ENCODE measurements around the gene TBCD.

The TBCD gene

DNA sequence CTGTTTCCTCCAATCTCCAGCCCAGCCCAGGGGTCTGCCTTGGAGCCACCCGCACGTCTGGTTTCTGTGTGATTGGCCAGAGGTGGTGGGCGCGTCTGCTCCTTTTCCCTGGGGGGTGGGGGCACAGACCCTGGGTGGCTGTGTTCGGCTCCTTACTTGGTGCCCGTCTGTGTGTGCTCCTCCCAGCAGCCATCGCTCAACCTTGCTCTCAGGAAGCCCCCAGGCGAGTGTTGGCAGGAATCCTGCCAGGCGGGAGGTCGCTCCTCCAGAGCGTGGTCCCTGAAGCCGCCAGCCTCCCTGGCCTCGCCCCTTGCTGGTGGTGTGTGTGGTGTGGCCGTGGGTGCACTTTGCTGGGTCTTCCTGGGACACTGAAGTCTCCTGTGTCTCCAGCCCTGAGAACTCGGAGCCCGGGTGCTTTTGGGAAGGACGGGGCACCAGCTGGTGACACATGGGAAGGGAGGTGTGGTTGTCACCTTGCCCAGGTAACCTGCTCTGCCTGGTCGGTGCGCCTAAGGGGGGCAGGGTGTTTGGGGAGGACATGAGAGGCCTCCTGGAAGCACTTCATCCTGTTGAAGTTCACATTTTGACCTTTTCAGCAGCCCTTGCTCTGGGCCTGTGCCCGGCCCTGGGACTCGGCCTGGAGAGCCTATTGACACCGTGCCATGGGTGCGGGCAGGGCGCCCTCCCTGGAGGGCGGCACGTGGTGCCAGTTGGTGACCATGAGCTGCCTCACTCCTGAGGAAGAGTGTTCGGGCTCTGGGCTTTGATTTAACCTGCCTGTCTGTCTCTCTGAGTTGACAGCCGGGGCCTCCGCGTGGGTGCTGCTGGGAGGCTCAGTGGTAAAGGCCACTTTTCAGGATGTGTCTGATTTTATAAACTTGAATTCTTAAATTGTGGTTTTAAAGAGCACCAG, 137.0 kb downstream of the TBCD start:
- no peak for DNase-seq (ENCODE audit: low read depth)

- no peak for DNase-seq (ENCODE audit: low read depth)
Observed at GRCh38 chr17:82889496-82890338, 137.9 kb downstream of the TBCD start.

GRCh38 chr17:82890339-82890730, 138.5 kb downstream of the TBCD start:
- no peak for DNase-seq (ENCODE audit: low read depth)

DNA sequence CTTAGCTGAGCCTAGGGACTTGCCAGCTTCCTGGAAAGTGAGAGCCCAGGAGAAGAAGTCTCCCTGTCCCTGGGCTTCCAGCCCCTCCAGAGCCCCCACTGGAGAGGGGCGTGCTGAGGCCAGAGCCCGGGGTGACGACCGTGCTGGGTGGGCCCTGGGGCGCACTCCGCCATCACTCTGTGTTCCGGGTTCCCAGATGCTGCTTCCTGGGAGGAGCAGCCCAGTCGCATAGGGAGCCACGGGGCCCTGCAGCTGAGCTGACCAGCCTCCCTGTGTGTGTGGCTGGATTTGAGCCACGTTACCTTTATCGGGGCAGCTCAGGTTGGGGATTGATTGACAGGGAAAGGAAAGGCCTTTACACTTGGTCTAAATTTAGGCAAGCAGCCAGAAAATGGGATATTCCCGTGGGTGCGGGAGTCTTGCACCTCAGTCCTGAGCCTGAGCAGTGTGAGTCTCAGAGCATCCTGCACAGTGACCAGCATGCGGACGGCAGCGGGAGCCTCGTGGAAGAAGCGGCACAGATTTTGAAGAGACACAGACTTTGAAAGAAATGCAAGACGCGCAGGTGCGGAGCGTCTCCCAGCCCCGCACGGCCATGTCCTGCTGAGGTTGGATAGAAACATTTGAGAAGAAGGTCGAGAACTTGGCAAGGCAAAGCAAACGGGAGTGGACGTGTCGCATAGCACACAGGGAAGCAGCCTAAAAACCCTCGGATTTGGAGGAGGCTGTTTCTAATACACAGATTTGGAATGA, 139.2 kb downstream of the TBCD start:
- DNase-seq (ENCODE audit: low read depth): no peak

- no peak for DNase-seq (ENCODE audit: low read depth)
Observed at GRCh38 chr17:82891911-82892310, 140.0 kb downstream of the TBCD start.

- no peak for DNase-seq (ENCODE audit: low read depth)
Observed at GRCh38 chr17:82892899-82893565, 141.2 kb downstream of the TBCD start.

GRCh38 chr17:82893779-82894178, 141.9 kb downstream of the TBCD start:
- DNase-seq (ENCODE audit: low read depth): no peak

- DNase-seq (ENCODE audit: low read depth): no peak
Observed at GRCh38 chr17:82894389-82894788, 142.5 kb downstream of the TBCD start.

DNA sequence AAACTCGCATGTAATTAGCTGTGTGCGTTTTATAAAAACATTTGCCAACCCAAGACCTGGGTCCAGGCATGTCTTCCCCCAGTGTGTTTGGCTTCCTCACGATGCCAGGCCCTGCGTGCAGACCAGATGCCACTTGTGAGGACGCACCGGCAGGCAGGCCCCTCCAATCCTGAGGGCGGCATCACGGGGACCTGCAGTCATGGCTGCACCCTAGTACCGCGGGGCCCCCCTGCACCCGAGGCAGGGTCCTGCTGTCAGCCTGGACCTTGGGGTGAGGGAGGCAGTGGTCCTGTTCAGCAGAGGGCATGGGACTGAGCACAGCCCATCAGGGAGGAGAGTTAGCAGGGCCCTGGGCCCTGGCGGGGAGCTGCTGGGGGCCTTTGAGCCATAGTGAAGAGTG, 143.2 kb downstream of the TBCD start:
- DNase-seq (ENCODE audit: low read depth): no peak

GRCh38 chr17:82896071-82897000, 144.5 kb downstream of the TBCD start:
- DNase-seq (ENCODE audit: low read depth): no peak

DNA sequence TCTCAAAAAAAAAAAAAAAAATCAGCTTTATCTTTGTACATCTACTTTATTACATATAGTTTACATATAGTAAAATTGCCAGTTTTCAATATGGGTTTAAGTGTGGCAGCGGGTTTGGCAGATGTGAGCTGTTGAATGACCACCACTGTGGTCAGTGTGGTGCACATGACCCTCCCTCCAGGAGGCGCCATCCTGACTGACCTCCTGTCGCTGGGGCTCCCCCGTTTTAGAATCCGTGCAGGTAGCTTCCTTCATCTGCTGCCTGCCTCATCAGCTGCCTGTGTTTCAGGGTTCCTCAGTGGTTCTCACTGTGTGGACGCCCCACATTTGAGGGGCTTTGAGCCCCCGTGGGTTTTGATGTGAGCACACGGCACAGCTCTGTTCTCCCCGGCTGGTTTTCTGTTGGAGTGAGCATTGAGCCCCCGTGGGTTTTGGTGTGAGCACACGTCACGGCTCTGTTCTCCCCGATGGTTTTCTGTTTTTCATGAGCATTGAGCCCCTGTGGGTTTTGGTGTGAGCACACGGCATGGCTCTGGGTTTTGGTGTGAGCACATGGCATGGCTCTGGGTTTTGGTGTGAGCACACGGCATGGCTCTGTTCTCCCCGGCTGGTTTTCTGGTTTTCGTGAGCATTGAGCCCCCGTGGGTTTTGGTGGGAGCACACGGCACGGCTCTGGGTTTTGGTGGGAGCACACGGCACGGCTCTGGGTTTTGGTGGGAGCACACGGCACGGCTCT, 145.8 kb downstream of the TBCD start:
- DNase-seq (ENCODE audit: low read depth): no peak

DNA sequence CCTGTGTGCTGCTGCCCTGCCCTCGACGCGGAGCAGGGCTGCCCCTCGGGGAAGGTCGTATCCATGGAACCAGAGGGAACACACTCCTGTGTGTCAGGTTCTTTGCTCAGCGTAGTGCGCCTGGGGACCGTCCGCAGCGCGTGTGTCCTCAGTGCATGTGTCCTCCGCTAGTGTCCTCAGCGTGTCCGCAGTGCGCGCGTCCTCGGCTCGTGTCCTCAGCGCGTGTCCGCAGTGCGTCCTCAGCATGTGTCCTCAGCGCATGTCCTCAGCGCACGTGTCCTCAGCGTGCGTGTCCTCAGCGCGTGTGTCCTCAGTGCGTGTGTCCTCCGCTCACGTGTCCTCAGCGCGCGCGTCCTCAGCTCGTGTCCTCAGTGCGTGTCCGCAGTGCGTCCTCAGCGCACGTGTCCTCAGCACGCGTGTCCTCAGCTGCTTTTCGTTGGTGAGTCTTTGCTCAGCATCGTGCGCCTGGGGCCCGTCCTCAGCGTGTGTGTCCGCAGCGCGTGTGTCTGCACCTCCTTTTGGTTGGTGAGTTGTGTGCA, 147.2 kb downstream of the TBCD start:
- no peak for DNase-seq (ENCODE audit: low read depth)

GRCh38 chr17:82899941-82900340, 148.1 kb downstream of the TBCD start:
- no peak for DNase-seq (ENCODE audit: low read depth)

- DNase-seq (ENCODE audit: low read depth): peak; percentile 38
Observed at GRCh38 chr17:82900741-82901140, 148.9 kb downstream of the TBCD start.

DNA sequence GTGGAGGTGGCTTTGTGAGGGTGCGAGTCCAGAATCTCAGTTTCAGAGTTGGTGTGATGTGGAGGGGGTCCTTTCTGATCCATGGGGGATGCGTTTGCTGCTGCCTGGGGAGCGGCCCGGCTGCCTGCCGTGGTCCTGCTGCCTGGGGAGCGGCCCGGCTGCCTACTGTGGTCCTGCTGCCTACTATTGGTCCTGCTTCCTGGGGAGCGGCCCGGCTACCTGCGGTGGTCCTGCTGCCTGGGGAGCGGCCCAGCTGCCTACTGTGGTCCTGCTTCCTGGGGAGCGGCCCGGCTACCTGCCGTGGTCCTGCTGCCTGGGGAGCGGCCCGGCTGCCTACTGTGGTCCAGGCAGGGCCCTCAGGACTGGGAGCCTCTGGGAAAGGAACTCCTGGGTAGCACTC, 149.5 kb downstream of the TBCD start:
- no peak for DNase-seq (ENCODE audit: low read depth)

DNA sequence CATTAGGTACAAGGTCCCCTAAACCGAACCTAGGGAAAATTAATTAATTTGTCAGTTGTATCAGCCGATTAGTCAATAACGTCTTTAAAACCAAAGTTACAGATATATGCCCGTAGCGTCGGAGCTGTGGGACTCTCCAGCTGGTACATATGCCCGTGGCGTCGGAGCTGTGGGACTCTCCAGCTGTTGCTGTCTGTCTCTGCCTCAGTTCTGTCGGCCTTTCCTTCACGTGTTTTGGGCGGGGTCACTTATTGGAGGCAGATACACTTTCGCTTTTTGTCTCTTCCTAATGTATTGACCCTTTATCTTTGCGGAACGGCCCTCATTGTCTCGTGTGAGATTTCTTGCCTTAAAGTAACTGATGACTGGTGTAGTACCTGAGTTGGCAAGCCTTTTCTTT, 150.0 kb downstream of the TBCD start:
- no peak for DNase-seq (ENCODE audit: low read depth)

DNA sequence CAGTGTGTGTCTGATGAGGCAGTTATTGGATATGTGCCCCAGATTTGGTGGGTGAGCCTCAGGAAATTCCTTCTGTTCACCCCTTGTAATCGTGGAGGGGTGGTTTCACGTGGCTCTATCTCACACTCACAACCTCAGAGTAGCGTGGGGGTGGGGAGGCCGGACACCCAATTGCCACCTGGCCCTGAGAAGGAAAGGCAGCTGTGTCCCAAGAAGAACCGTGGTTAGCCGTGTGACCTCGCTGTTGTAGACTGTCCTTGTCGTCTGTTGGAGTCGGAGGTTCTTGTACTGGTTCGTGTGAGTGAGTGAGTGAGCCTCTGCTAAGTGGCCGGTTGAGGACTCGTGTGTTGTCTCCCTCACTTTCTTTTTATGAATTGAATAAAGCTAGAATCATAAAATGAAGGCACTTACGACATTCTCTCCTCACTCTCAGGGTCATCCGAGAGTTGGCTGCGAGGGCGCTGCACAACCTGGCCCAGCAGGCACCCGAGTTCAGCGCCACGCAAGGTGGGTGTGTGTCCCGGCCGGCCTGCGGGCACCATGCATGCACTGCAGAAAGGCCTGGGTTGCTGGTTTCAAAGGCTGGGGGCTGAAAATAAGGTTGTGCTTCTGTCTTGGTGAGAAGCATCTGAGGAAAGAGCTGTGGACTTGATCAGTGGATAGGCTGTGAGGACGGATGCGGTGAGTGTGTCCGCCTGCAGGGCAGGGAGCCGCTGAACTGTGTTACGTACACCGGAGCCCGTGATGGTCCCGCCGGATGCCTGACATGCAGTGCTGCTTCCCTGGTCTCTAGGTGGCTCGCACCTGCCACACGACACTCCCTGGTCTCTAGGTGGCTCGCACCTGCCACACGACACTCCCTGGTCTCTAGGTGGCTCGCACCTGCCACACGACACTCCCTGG, 151.4 kb downstream of the TBCD start:
- DNase-seq (ENCODE audit: low read depth): no peak

DNA sequence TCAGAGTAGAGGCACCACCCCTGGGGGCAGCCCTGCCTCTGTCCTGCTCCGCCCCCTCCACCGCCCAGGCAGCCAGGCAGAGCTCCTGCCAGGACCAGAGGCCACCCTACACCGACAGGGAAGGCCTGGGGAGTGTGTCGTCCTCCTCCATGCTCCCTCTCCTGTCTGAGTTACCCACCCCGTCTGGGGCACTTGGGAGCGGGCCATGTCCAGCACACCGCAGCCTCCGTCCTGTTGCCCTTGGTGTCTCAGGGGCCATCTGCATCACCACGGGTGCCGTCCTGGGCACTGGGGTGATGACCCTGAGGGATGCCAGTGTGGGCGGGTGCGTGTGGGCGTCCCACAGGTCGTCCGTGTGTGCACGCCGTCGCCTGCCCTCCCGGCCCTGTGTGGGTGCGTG, 153.3 kb downstream of the TBCD start:
- DNase-seq (ENCODE audit: low read depth): no peak

Data from stromal cell of bone marrow (primary cell).